22Rv1 (cell line): ENCODE measurements around the gene SAPCD2.

Source experiments
- ZFX ChIP-seq: fragments of 450-650 bp; IDR thresholded peaks from 2 replicates; pipeline ENCODE4 v1.6.1; 2017; ENCODE audit warnings: antibody characterized with exemption, borderline replicate concordance
- TF ChIP-seq, protein P1 (sequence below): fragments of 450-650 bp; IDR thresholded peaks from 2 replicates; pipeline ENCODE4 v1.5.1; 2017; ENCODE audit warnings: mild to moderate bottlenecking

DNA sequence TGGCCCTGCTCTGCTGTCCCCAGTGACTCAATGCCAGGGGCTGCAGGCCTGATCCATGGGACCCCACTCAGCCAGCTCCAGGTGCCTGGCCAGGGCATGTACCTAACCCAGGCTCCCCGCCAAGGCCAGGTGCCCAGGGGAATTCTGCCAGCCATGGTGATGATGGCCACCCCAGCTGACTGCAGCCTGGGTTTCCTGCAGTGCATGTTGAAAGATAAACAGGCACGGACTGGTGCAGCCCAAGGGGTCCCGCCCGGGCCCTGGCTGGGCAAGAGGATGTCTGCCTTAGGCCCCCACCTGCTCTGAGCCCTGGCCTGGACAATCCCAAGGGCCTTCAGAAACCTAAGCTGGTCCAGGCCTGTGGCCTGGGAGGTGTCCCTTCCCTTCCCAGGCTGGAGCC, 43.5 kb downstream of the SAPCD2 start:
- TF ChIP-seq, protein P1, sequence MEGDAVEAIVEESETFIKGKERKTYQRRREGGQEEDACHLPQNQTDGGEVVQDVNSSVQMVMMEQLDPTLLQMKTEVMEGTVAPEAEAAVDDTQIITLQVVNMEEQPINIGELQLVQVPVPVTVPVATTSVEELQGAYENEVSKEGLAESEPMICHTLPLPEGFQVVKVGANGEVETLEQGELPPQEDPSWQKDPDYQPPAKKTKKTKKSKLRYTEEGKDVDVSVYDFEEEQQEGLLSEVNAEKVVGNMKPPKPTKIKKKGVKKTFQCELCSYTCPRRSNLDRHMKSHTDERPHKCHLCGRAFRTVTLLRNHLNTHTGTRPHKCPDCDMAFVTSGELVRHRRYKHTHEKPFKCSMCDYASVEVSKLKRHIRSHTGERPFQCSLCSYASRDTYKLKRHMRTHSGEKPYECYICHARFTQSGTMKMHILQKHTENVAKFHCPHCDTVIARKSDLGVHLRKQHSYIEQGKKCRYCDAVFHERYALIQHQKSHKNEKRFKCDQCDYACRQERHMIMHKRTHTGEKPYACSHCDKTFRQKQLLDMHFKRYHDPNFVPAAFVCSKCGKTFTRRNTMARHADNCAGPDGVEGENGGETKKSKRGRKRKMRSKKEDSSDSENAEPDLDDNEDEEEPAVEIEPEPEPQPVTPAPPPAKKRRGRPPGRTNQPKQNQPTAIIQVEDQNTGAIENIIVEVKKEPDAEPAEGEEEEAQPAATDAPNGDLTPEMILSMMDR = no peak
- no peak for TF ChIP-seq ZFX
